Fibroblast of lung (primary cell): ENCODE measurements around the gene HYCC1. TPM values are rescaled to one million over a fixed set of nuclear protein-coding genes. Genes with fewer than 3 reads are reported as not detected.
"Not testable (repeated sequence)": the region's sequence is repeated elsewhere in the genome, so short reads cannot be mapped to it uniquely, and the experiment has no call there.

Experiments used
- DNase-seq, 2 donors: peaks; one replicate each; pipeline versions ENCODE4 v3.0.0 to v3.0.0-alpha.2; 2010; ENCODE audit warnings: low read depth in 2 of 2
- H2AFZ ChIP-seq: 2 replicates; pipeline ENCODE4 v1.5.1; 2012; ENCODE audit warnings: low read length, control low read depth, inconsistent platforms
- H3K27ac ChIP-seq: 2 replicates; pipeline ENCODE4 v1.5.1; 2011; ENCODE audit warnings: low read length, control low read depth; ENCODE audit not compliant: insufficient read depth
- H3K27me3 ChIP-seq: 2 replicates; pipeline ENCODE4 v1.5.1; 2011; ENCODE audit warnings: mild to moderate bottlenecking, low read length; ENCODE audit not compliant: control insufficient read depth, insufficient read depth
- H3K36me3 ChIP-seq: 2 replicates; pipeline ENCODE4 v1.5.1; 2011; ENCODE audit warnings: low read length; ENCODE audit not compliant: control insufficient read depth, insufficient read depth
- H3K4me1 ChIP-seq: 2 replicates; pipeline ENCODE4 v1.5.1; 2011; ENCODE audit warnings: low read length; ENCODE audit not compliant: control insufficient read depth, insufficient read depth; ENCODE audit errors: extremely low read depth
- H3K4me2 ChIP-seq: 2 replicates; pipeline ENCODE4 v1.5.1; 2011; ENCODE audit warnings: low read length, control low read depth; ENCODE audit not compliant: insufficient read depth; ENCODE audit errors: extremely low read depth
- H3K4me3 ChIP-seq, 4 experiments: fragments of 200-600 bp in 1 of 4; sonication (generic) in 1 of 4; replicated peaks in 1 of 4; 2 replicates each; pipeline ENCODE4 v1.5.1; 2011 to 2016; ENCODE audit warnings: low read length in 4 of 4, low read depth in 3 of 4, mild to moderate bottlenecking in 3 of 4, control low read depth in 2 of 4, inconsistent platforms in 1 of 4, mixed read lengths in 1 of 4; ENCODE audit not compliant: insufficient read depth in 1 of 4; ENCODE audit errors: control extremely low read depth in 1 of 4
- H3K79me2 ChIP-seq: 2 replicates; pipeline ENCODE4 v1.5.1; 2012; ENCODE audit warnings: mild to moderate bottlenecking, low read length, inconsistent platforms; ENCODE audit not compliant: control insufficient read depth, insufficient read depth
- H3K9ac ChIP-seq: 2 replicates; pipeline ENCODE4 v1.5.1; 2011; ENCODE audit warnings: mild to moderate bottlenecking, low read length, control low read depth; ENCODE audit not compliant: insufficient read depth
- H3K9me3 ChIP-seq: 2 replicates; pipeline ENCODE4 v1.5.1; 2012; ENCODE audit warnings: low read depth, low read length; ENCODE audit not compliant: control insufficient read depth, insufficient read depth
- H4K20me1 ChIP-seq: 2 replicates; pipeline ENCODE4 v1.5.1; 2011; ENCODE audit warnings: low read length; ENCODE audit not compliant: control insufficient read depth, insufficient read depth; ENCODE audit errors: extremely low read depth
- CTCF ChIP-seq, 2 donors: IDR thresholded peaks in 1 of 2; conservative IDR thresholded peaks in 1 of 2; 1 replicate in 1 of 2; 2 replicates in 1 of 2; pipeline ENCODE4 v1.5.1; 2011 to 2012; ENCODE audit warnings: low read length in 2 of 2, control low read depth in 1 of 2, inconsistent platforms in 1 of 2, low read depth in 1 of 2, mild to moderate bottlenecking in 1 of 2
- EZH2 ChIP-seq: IDR thresholded peaks from 2 replicates; pipeline ENCODE4 v1.5.1; 2012; ENCODE audit warnings: low read length, control low read depth, mild to moderate bottlenecking; ENCODE audit errors: missing control alignments
- polyA plus RNA-seq, 2 donors: library from polyadenylated mRNA; depleted of rRNA in 1 of 2; stranded (reverse) in 1 of 2; unstranded in 1 of 2; fragments of >200 nt; gene quantifications; 2 replicates each; pipeline ENCODE4 v1.2.1, GENCODE V29; 2011 to 2012; ENCODE audit warnings: missing spikeins in 1 of 2
- total RNA-seq: library from RNA; depleted of rRNA; stranded (reverse); fragments of >200 nt; gene quantifications from 2 replicates; pipeline ENCODE4 v1.2.1, GENCODE V29; 2014

Gene HYCC1
- total and polyA plus RNA-seq, 2 donors (not counting 1 experiment from before 2014, with no cell fraction given): 197 to 211 TPM

DNA sequence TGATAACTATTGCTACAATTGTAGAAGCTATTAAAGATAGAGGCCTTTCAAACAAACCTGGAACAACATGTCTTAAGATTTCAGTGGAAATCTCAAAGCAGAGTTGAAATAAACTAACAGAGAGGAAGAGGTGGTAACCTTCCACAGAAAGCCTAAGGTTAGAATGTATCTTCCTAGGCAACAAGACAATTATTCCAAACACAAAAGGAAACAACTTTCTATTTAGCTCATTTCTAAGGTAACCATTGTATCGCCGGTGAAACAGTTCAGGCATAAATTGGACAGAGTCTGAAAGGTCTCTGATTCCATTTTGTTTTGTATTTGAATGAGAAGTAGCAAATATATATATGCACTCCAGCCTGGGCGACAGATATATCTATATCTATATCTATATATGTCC is 30.7 kb upstream of the HYCC1 start:
- Histone ChIP-seq H3K79me2 (no peaks in the 10 kb centered on the region), H3K9ac (no peak overlapping the region), H3K9me3 (no peaks in the 10 kb centered on the region), H3K4me1 (no peaks in the 10 kb centered on the region), H3K27me3 (no peaks in the 10 kb centered on the region), H3K4me3 (no peak overlapping the region), H3K27ac (no peak overlapping the region), H3K4me2 (no peak overlapping the region), H3K36me3 (no peaks in the 10 kb centered on the region), H4K20me1 (no peaks in the 10 kb centered on the region), H2AFZ (no peak overlapping the region)
- no peak for DNase-seq
- TF ChIP-seq EZH2: no peak
- TF ChIP-seq CTCF (conservative IDR thresholded peaks at IDR 0.05 in 1 of 2, IDR thresholded peaks at IDR 0.05 in 1 of 2; ENCODE audit: low read depth in 1 of 2, low read length in 2 of 2): no peak

DNA sequence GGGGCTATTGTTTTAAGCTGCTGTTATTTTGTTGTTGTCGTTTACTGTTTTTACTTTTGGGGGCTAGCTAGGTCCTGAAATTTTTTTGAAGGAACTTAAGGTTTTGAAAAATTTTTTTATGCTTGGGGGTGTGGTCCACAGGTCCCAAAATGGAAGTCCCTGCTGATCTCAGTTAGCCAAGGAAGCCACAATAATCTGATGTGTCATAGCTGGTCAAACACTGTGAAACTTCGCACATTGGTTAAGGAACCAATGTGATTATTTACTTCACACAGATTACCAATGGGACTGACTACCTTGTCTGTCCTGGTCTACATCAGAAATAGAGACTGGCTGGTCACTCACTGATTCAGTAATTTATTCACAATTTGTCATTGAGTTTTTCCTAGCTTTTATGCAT is 29.5 kb upstream of the HYCC1 start:
- Histone ChIP-seq H3K9me3 (no peaks in the 10 kb centered on the region), H2AFZ (no peak overlapping the region), H3K4me2 (no peak overlapping the region), H3K9ac (no peak overlapping the region), H3K27me3 (no peaks in the 10 kb centered on the region), H3K27ac (no peak overlapping the region), H3K79me2 (no peaks in the 10 kb centered on the region), H3K36me3 (no peaks in the 10 kb centered on the region), H3K4me3 (no peak overlapping the region), H3K4me1 (no peaks in the 10 kb centered on the region), H4K20me1 (no peaks in the 10 kb centered on the region)
- TF ChIP-seq EZH2 (no peak), CTCF (conservative IDR thresholded peaks at IDR 0.05 in 1 of 2, IDR thresholded peaks at IDR 0.05 in 1 of 2; ENCODE audit: low read depth in 1 of 2, low read length in 2 of 2) (no peak)
- peak in 1 of 2 donors; percentile 60 for DNase-seq

DNA sequence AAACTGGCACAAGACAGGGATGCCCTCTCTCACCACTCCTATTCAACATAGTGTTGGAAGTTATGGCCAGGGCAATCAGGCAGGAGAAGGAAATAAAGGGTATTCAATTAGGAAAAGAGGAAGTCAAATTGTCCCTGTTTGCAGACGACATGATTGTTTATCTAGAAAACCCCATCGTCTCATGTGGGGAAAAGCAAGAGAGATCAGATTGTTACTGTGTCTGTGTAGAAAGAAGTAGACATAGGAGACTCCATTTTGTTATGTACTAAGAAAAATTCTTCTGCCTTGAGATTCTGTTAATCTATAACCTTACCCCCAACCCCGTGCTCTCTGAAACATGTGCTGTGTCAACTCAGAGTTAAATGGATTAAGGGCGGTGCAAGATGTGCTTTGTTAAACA is 25.7 kb upstream of the HYCC1 start:
- not testable (repeated sequence) for H3K4me2 ChIP-seq, H3K27ac ChIP-seq, DNase-seq, H3K36me3 ChIP-seq, H3K79me2 ChIP-seq, H3K4me3 ChIP-seq, H3K9ac ChIP-seq, H2AFZ ChIP-seq, H3K9me3 ChIP-seq, H3K4me1 ChIP-seq, H3K27me3 ChIP-seq, H4K20me1 ChIP-seq

DNA sequence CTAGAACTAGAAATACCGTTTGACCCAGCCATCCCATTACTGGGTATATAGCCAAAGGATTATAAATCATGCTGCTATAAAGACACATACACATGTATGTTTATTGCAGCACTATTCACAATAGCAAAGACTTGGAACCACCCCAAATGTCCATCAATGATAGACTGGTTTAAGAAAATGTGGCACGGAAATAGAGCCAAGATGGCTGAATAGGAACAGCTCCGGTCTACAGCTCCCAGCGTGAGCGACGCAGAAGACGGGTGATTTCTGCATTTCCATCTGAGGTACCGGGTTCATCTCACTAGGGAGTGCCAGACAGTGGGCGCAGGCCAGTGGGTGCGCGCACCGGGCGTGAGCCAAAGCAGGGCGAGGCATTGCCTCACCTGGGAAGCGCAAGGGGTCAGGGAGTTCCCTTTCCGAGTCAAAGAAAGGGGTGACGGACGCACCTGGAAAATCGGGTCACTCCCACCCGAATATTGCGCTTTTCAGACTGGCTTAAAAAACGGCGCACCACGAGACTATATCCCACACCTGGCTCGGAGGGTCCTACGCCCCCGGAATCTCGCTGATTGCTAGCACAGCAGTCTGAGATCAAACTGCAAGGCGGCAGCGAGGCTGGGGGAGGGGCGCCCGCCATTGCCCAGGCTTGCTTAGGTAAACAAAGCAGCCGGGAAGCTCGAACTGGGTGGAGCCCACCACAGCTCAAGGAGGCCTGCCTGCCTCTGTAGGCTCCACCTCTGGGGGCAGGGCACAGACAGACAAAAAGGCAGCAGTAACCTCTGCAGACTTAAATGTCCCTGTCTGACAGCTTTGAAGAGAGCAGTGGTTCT is 21.8 kb upstream of the HYCC1 start:
- not testable (repeated sequence) for H2AFZ ChIP-seq, H3K27ac ChIP-seq, H3K79me2 ChIP-seq, H3K4me3 ChIP-seq, H3K9me3 ChIP-seq, DNase-seq, H3K4me1 ChIP-seq, H3K36me3 ChIP-seq, H3K27me3 ChIP-seq, H3K4me2 ChIP-seq, H4K20me1 ChIP-seq, H3K9ac ChIP-seq
